Stimulated activated CD8-positive, alpha-beta memory T cell treated with anti-CD3 and anti-CD28 coated beads, Interleukin-7, amount 100 ng/mL, for 4 hours (primary cell): ENCODE data around the gene AGBL1.
"Not testable (repeated sequence)": the region's sequence is repeated elsewhere in the genome, so short reads cannot be mapped to it uniquely, and the experiment has no call there.

ENCODE experiments used
- DNase-seq, 2 donors: peaks; one replicate each; pipeline ENCODE4 v3.0.0-alpha.2; 2020; ENCODE audit warnings: low read depth in 2 of 2

The AGBL1 gene

GRCh38 chr15:86942285-86942684 is 862.6 kb downstream of the AGBL1 start:
- DNase-seq: no peak

GRCh38 chr15:86948719-86949118 is 869.0 kb downstream of the AGBL1 start:
- no peak for DNase-seq

GRCh38 chr15:86959254-86959653 is 879.6 kb downstream of the AGBL1 start:
- no peak for DNase-seq

- DNase-seq: no peak
Observed at GRCh38 chr15:86961669-86962068, 882.0 kb downstream of the AGBL1 start.

GRCh38 chr15:86964271-86964670 is 884.6 kb downstream of the AGBL1 start:
- no peak for DNase-seq

GRCh38 chr15:86968244-86968643 is 888.6 kb downstream of the AGBL1 start:
- DNase-seq: no peak

- DNase-seq: no peak
Observed at GRCh38 chr15:86969364-86969763, 889.7 kb downstream of the AGBL1 start.

GRCh38 chr15:86973284-86973844 is 893.7 kb downstream of the AGBL1 start:
- no peak for DNase-seq

- no peak for DNase-seq
Observed at GRCh38 chr15:86988033-86988432, 908.4 kb downstream of the AGBL1 start.

GRCh38 chr15:87021751-87022150 is 942.1 kb downstream of the AGBL1 start:
- DNase-seq: no peak

- DNase-seq: no peak
Observed at GRCh38 chr15:87031540-87032230, 952.0 kb downstream of the AGBL1 start.

- DNase-seq: no peak
Observed at GRCh38 chr15:87032295-87032694, 952.6 kb downstream of the AGBL1 start.

GRCh38 chr15:87033056-87033455 is 953.4 kb downstream of the AGBL1 start:
- DNase-seq: no peak

- no peak for DNase-seq
Observed at GRCh38 chr15:87034886-87035285, 955.2 kb downstream of the AGBL1 start.

GRCh38 chr15:87038404-87038803 is 958.7 kb downstream of the AGBL1 start:
- no peak for DNase-seq

GRCh38 chr15:87042619-87043018 is 962.9 kb downstream of the AGBL1 start:
- DNase-seq: not testable (repeated sequence)

GRCh38 chr15:87045746-87046145 is 966.1 kb downstream of the AGBL1 start:
- DNase-seq: no peak

GRCh38 chr15:87047203-87047965 is 967.7 kb downstream of the AGBL1 start:
- no peak for DNase-seq
